Hindlimb muscle (tissue), 1 donor: Measurements from ENCODE around the gene PPP2R5A. TPM values are rescaled to one million over a fixed set of nuclear protein-coding genes. Genes with fewer than 3 reads are reported as not detected.

Experiments used
- DNase-seq: peaks from one replicate; pipeline ENCODE4 v3.0.0-alpha.2; 2013
- polyA plus RNA-seq: library from polyadenylated mRNA; unstranded; fragments of 120-200 nt; gene quantifications from one replicate; pipeline ENCODE4 v1.2.1, GENCODE V29; 2013; ENCODE audit not compliant: insufficient read length

PPP2R5A gene
- 26.6 TPM for polyA plus RNA-seq

GRCh38 chr1:212284744-212285684 is at the start of gene PPP2R5A:
Gene PPP2R5A (plus strand): TSS chr1:212285410. CDS start chr1:212286111, 701 bp downstream.
- DNase-seq, result peak; percentile 99

GRCh38 chr1:212235857-212236256 is 49.4 kb upstream of the PPP2R5A start:
- no peak for DNase-seq

GRCh38 chr1:212236664-212237220 is 48.5 kb upstream of the PPP2R5A start:
- DNase-seq, result no peak

GRCh38 chr1:212237651-212238050 is 47.6 kb upstream of the PPP2R5A start:
- no peak for DNase-seq

- no peak for DNase-seq
Observed at GRCh38 chr1:212238552-212238951, 46.7 kb upstream of the PPP2R5A start.

GRCh38 chr1:212241501-212241900 is 43.7 kb upstream of the PPP2R5A start:
- DNase-seq, result no peak

- no peak for DNase-seq
Observed at GRCh38 chr1:212241957-212242287, 43.3 kb upstream of the PPP2R5A start.

GRCh38 chr1:212242288-212242984 is 42.8 kb upstream of the PPP2R5A start:
- no peak for DNase-seq

- DNase-seq, result no peak
Observed at GRCh38 chr1:212242985-212243308, 42.3 kb upstream of the PPP2R5A start.

GRCh38 chr1:212244441-212244840 is 40.8 kb upstream of the PPP2R5A start:
- DNase-seq, result no peak

GRCh38 chr1:212247179-212247721 is 38.0 kb upstream of the PPP2R5A start:
- DNase-seq, result no peak

GRCh38 chr1:212247988-212248387 is 37.2 kb upstream of the PPP2R5A start:
- DNase-seq, result no peak

GRCh38 chr1:212254853-212255363 is 30.3 kb upstream of the PPP2R5A start:
- DNase-seq, result no peak

GRCh38 chr1:212255705-212256307 is 29.4 kb upstream of the PPP2R5A start:
- DNase-seq, result no peak

- DNase-seq, result no peak
Observed at GRCh38 chr1:212256369-212256768, 28.8 kb upstream of the PPP2R5A start.

GRCh38 chr1:212257157-212257556 is 28.1 kb upstream of the PPP2R5A start:
- DNase-seq, result no peak

GRCh38 chr1:212259693-212260480 is 25.3 kb upstream of the PPP2R5A start:
- DNase-seq, result no peak

GRCh38 chr1:212260557-212261355 is 24.5 kb upstream of the PPP2R5A start:
- DNase-seq, result no peak

- DNase-seq, result no peak
Observed at GRCh38 chr1:212261361-212261929, 23.8 kb upstream of the PPP2R5A start.

GRCh38 chr1:212267017-212267416 is 18.2 kb upstream of the PPP2R5A start:
- no peak for DNase-seq

GRCh38 chr1:212267460-212267859 is 17.8 kb upstream of the PPP2R5A start:
- DNase-seq, result no peak
